RWPE1 (cell line): ENCODE measurements around the gene PAX5.

Source experiments
- CTCF ChIA-PET: fragments of 350-600 bp; sonication (Branson Sonifier 250); formaldehyde crosslinking; extraction: SDS; loops from one replicate; lab custom pipeline; 2021; lab: Yijun Ruan, JAX
- POLR2A ChIA-PET: fragments of 400-600 bp; formaldehyde crosslinking; extraction: SDS; loops from one replicate; lab custom pipeline; 2020; ENCODE audit warnings: antibody characterized with exemption; ENCODE audit not compliant: low non-redundant PET; lab: Yijun Ruan, JAX
- DNase-seq: peaks from one replicate; pipeline ENCODE4 v3.0.0; 2012; ENCODE audit warnings: low spot score
- H3K27ac ChIP-seq: fragments of 450-650 bp; 2 replicates; pipeline ENCODE4 v1.5.1; 2017
- TF ChIP-seq, protein P1 (sequence below): fragments of 450-650 bp; conservative IDR thresholded peaks from 2 replicates; pipeline ENCODE4 v1.5.1; 2017; ENCODE audit warnings: low read depth, mild to moderate bottlenecking

PAX5 gene

DNA sequence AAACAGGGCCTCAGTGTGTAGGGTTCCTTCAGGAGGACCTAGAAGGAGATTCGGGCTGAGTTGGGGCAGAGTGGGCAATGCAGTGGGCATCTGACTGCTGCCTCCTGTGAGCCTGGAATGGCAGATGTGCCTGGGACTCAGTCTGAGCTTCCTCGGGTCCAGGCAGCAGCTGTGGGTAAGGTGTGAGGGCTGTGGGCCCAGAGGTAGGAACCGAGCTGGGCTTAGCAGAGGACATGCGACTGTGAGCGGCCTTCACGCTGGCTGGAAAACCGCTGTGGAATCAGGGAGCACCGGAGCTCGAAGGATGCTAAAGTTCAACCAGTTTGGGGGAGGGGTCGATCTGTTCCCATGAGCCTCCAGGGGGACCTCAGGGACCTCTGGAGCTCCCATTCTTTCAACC, 137.0 kb downstream of the PAX5 start:
- H3K27ac ChIP-seq, result no peak overlapping the region
- DNase-seq, result no peak
- ChIA-PET POLR2A (no interaction called here), CTCF (interaction anchor here (0.6 kb wide), 1 partner anchor 78 kb away, joined by 3 read pairs; no protein-coding TSS in a partner anchor)
- TF ChIP-seq, protein P1, sequence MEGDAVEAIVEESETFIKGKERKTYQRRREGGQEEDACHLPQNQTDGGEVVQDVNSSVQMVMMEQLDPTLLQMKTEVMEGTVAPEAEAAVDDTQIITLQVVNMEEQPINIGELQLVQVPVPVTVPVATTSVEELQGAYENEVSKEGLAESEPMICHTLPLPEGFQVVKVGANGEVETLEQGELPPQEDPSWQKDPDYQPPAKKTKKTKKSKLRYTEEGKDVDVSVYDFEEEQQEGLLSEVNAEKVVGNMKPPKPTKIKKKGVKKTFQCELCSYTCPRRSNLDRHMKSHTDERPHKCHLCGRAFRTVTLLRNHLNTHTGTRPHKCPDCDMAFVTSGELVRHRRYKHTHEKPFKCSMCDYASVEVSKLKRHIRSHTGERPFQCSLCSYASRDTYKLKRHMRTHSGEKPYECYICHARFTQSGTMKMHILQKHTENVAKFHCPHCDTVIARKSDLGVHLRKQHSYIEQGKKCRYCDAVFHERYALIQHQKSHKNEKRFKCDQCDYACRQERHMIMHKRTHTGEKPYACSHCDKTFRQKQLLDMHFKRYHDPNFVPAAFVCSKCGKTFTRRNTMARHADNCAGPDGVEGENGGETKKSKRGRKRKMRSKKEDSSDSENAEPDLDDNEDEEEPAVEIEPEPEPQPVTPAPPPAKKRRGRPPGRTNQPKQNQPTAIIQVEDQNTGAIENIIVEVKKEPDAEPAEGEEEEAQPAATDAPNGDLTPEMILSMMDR, result no peak

DNA sequence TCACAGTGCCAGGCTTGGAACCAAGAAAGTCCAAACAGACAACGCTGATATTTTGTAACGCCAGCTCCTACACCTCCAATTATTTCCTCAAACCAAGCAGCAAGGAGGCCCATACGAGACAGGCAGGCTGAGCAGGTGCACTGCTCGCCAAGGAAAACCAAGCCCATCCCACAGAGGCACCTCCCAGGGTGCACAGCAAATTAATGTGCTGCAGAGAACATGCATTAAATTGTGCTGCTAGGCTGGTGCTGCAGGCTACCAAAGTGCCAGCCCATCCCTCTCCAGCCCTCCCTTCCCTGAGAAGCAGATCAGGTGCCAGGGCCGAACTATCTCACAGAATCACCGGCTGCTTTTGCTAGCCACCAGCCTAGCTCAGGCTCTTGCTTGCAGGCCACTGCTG, 137.8 kb downstream of the PAX5 start:
- ChIA-PET CTCF (interaction anchor here (0.8 kb wide), 1 partner anchor 48 kb away, joined by 3 read pairs; no protein-coding TSS in a partner anchor), POLR2A (no interaction called here)
- TF ChIP-seq, protein P1, result no peak
- no peak for DNase-seq
- no peak overlapping the region for H3K27ac ChIP-seq

GRCh38 chr9:36895744-36896260, 138.3 kb downstream of the PAX5 start:
- POLR2A ChIA-PET, result no interaction called here
- CTCF ChIA-PET, result interaction anchor here (0.8 kb wide), 1 partner anchor 48 kb away, joined by 3 read pairs; no protein-coding TSS in a partner anchor
- DNase-seq, result no peak
- TF ChIP-seq, protein P1, result no peak
- no peak overlapping the region for H3K27ac ChIP-seq

DNA sequence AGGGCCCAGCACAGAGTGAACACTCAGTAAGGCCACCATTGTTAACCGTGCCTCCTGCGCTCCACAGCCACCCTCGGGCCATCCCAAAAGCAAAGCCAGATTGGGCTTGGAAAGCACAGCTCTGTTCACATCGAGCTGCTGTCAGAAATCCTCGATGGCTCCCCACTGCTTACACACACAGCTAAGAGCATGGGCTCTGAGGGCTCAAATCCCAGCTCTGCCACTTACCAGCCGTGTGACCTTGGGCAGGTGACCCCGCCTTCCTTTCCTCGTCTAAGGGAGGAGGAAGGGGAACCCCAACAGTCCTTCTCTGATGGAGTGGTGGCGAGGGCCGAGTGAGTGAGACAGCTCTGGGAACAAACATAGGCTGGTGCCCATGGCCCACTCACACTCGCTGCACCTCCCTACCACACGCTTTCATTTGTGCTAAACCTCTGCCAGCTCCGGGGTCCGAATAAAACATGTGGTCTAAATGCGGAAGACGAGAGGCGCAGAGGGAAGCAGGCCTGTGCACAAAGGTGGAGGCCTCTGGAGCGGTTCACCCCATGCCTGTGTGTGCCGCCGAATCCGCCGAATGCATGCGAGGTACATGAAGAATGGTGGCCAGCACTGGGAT, 139.3 kb downstream of the PAX5 start:
- no peak overlapping the region for H3K27ac ChIP-seq
- DNase-seq, result no peak
- TF ChIP-seq, protein P1, result no peak
- ChIA-PET POLR2A (no interaction called here), CTCF (interaction anchor here (0.7 kb wide), 1 partner anchor 25 kb away, joined by 3 read pairs; no protein-coding TSS in a partner anchor)

GRCh38 chr9:36893911-36894310, 140.2 kb downstream of the PAX5 start:
- ChIA-PET POLR2A (no interaction called here), CTCF (interaction anchor here (0.7 kb wide), 1 partner anchor 24 kb away, joined by 3 read pairs; no protein-coding TSS in a partner anchor)

GRCh38 chr9:36893184-36893583, 140.9 kb downstream of the PAX5 start:
- ChIA-PET POLR2A (no interaction called here), CTCF (no interaction called here)
- no peak overlapping the region for H3K27ac ChIP-seq
- no peak for DNase-seq
- TF ChIP-seq, protein P1, result no peak

More at GRCh38 chr9:36893911-36894310, 140.2 kb downstream of the PAX5 start:
- TF ChIP-seq, protein P1, result no peak
- no peak overlapping the region for H3K27ac ChIP-seq
- no peak for DNase-seq
